ENCODE data around the gene DPP9. TPM values are rescaled to one million over a fixed set of nuclear protein-coding genes. Genes with fewer than 3 reads are reported as not detected.

DPP9 gene
- total and polyA plus RNA-seq, 2 of the 8 experiments (the other 6 are each of a cell fraction or from before 2014, with no cell fraction given): 11.6 to 40.7 TPM

DNA sequence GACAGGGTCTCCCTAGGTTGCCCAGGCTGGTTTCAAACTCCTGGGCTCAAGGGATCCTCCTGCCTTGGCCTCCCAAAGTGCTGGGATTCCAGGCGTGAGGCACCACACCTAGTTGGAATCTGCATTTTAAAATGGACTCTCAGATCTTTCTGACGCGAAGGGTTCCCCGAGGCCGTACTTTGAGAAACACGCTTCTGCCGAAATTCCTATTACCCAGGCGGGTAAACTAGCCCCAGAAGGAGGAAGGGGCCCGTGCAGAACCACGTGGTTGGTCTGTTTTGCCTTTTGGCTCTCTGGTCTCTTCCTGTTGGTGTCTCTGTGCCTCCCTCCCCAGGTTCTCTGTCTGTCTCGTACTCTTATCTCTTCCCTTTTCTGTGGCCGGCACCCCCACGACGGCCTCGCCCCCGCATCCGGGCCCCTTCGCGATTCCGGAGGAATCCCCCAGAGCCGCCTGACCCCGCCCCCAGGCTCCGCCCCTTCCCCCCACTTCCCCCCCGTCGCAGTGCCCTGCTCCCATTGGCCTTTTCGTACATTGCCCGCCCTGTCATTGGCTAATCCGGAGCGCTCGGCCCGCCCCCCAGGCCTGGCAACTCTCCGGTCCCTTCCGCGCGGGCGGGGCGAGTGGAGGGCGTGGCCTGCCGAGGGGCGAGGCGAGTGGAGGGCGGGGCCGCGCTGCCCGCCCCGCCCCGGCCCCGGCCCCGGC is 84.7 kb downstream of the DPP9 start, which contains the start of gene TNFAIP8L1 (continued):
- TF ChIP-seq CBX5 (IDR thresholded peaks at IDR 0.05; ENCODE audit: low read depth, low read length) (no peak), ASH2L (IDR thresholded peaks at IDR 0.05; ENCODE audit: low read length) (no peak), CREB1 (IDR thresholded peaks at IDR 0.05) (no peak), CHD2 (IDR thresholded peaks at IDR 0.05; ENCODE audit: low read length) (peak; percentile 68; the same call in 1 of the 2 replicates), EZH2 (IDR thresholded peaks at IDR 0.05; ENCODE audit: low read depth, low read length, severe bottlenecking) (no peak), CTCF (IDR thresholded peaks at IDR 0.05; ENCODE audit: control extremely low read depth in 1 of 3, insufficient read depth in 1 of 3, low read depth in 1 of 3, low read length in 3 of 3) (no peak), RNF2 (IDR thresholded peaks at IDR 0.05; ENCODE audit: borderline replicate concordance, low read depth, low read length, missing control alignments, poor library complexity, severe bottlenecking) (no peak), CHD1 (IDR thresholded peaks at IDR 0.05; ENCODE audit: low read depth, low read length) (no peak), RXRA (IDR thresholded peaks at IDR 0.05; ENCODE audit: insufficient read depth, low read depth, low read length) (no peak), RAD21 (IDR thresholded peaks at IDR 0.05 in 1 of 2, conservative IDR thresholded peaks at IDR 0.05 in 1 of 2; ENCODE audit: low read depth in 2 of 2, low read length in 2 of 2) (no peak), HDAC6 (IDR thresholded peaks at IDR 0.05; ENCODE audit: low read depth, low read length) (no peak), KDM1A (IDR thresholded peaks at IDR 0.05; ENCODE audit: borderline replicate concordance, low read length) (peak; percentile 76; the same call in 1 of the 2 replicates), TEAD4 (IDR thresholded peaks at IDR 0.05; ENCODE audit: low read depth, low read length) (no peak), BRCA1 (IDR thresholded peaks at IDR 0.05; ENCODE audit: low read depth, low read length) (no peak), USF2 (IDR thresholded peaks at IDR 0.05; ENCODE audit: low read length) (peak; percentile 55; the same call in 1 of the 2 replicates), CTBP2 (IDR thresholded peaks at IDR 0.05; ENCODE audit: borderline replicate concordance, insufficient read depth, insufficient read length, low read length) (no peak), TBP (IDR thresholded peaks at IDR 0.05; ENCODE audit: low read depth, low read length) (0 out of 2 replicates have a peak, but pooled peaks have one; percentile 27), MAX (IDR thresholded peaks at IDR 0.05) (peak; percentile 72), RBBP5 (IDR thresholded peaks at IDR 0.05; ENCODE audit: borderline replicate concordance, low read depth, low read length) (0 out of 2 replicates have a peak, but pooled peaks have one; percentile 47)
